CD4-positive, CD25-positive, alpha-beta regulatory T cell (primary cell): ENCODE data around the gene COG4. TPM values are rescaled to one million over a fixed set of nuclear protein-coding genes. Genes with fewer than 3 reads are reported as not detected.
A peak's percentile ranks its signal among the peaks of the same experiment; 100 is the strongest.

Experiments
- ATAC-seq, 2 donors: fragments of 150-1000 bp; cut with Tn5 transposase; one replicate each; pipeline ENCODE4 v1.10.0; 2021; ENCODE audit warnings: low read depth in 2 of 2, moderate number of reproducible peaks in 2 of 2, moderate library complexity in 1 of 2
- DNase-seq, 3 donors: peaks; one replicate each; pipeline versions ENCODE4 v3.0.0 to v3.0.0-alpha.2; 2012 to 2022; ENCODE audit warnings: mixed read lengths in 1 of 3
- H3K27ac ChIP-seq: one replicate; pipeline ENCODE4 v1.7.0; 2013; ENCODE audit warnings: mild to moderate bottlenecking, low read length; ENCODE audit not compliant: insufficient read depth, poor library complexity, severe bottlenecking
- H3K27me3 ChIP-seq: one replicate; pipeline ENCODE4 v1.7.0; 2013; ENCODE audit warnings: low read length; ENCODE audit not compliant: control insufficient read depth, insufficient read depth
- H3K36me3 ChIP-seq: one replicate; pipeline ENCODE4 v1.7.0; 2013; ENCODE audit warnings: mild to moderate bottlenecking, low read length, moderate library complexity; ENCODE audit not compliant: control insufficient read depth, insufficient read depth
- H3K4me1 ChIP-seq: 2 replicates; pipeline ENCODE4 v1.7.0; 2013; ENCODE audit warnings: mild to moderate bottlenecking, low read length; ENCODE audit not compliant: insufficient read depth, control insufficient read depth, poor library complexity, severe bottlenecking
- H3K4me3 ChIP-seq: one replicate; pipeline ENCODE4 v1.7.0; 2013; ENCODE audit warnings: low read depth, mild to moderate bottlenecking, low read length, moderate library complexity
- H3K9me3 ChIP-seq, 2 experiments: 1 replicate in 1 of 2; 2 replicates in 1 of 2; pipeline ENCODE4 v1.7.0; 2013; ENCODE audit warnings: low read length in 2 of 2, mild to moderate bottlenecking in 1 of 2, moderate library complexity in 1 of 2; ENCODE audit not compliant: control insufficient read depth in 2 of 2
- H3K27ac Mint-ChIP-seq, 3 donors: one replicate each; pipeline ENCODE4 v1.8.0; 2020 to 2022; ENCODE audit warnings: mild to moderate bottlenecking in 3 of 3, mixed read lengths in 3 of 3, moderate library complexity in 2 of 3
- H3K27me3 Mint-ChIP-seq: one replicate; pipeline ENCODE4 v1.8.0; 2022; ENCODE audit warnings: mild to moderate bottlenecking, mixed read lengths
- H3K36me3 Mint-ChIP-seq: one replicate; pipeline ENCODE4 v1.8.0; 2020; ENCODE audit warnings: mixed read lengths
- H3K4me1 Mint-ChIP-seq, 4 donors: one replicate each; pipeline ENCODE4 v1.8.0; 2020 to 2022; ENCODE audit warnings: mixed read lengths in 4 of 4, mild to moderate bottlenecking in 1 of 4
- H3K4me3 Mint-ChIP-seq, 4 donors: one replicate each; pipeline ENCODE4 v1.8.0; 2020 to 2022; ENCODE audit warnings: mild to moderate bottlenecking in 4 of 4, mixed read lengths in 4 of 4, moderate library complexity in 3 of 4
- H3K9me3 Mint-ChIP-seq, 7 donors: one replicate each; pipeline ENCODE4 v1.8.0; 2020 to 2022; ENCODE audit warnings: mixed read lengths in 7 of 7, mild to moderate bottlenecking in 3 of 7, moderate library complexity in 2 of 7
- polyA plus RNA-seq, 4 donors: library from polyadenylated mRNA; unstranded; fragments of 300-500 nt; fragmentation: Illumina TruSeq; gene quantifications; one replicate each; pipeline ENCODE4 v1.2.3, GENCODE V29; 2021
- total RNA-seq: library from RNA; stranded (reverse); gene quantifications from one replicate; pipeline ENCODE4 v1.2.3, GENCODE V29; 2022

COG4 gene
- total and polyA plus RNA-seq, 5 donors from 2014 or later: 37.5 to 73.2 (median 49.1) TPM

GRCh38 chr16:70470927-70471341 is 52.4 kb downstream of the COG4 start:
- Mint-ChIP-seq H3K9me3 (peaks cover 0 to 3% (median 0%) of the 10 kb centered on the region in 7 donors), H3K4me1 (peaks cover 0 to 6% (median 4%) of the 10 kb centered on the region in 4 donors), H3K27ac (no peak overlapping the region), H3K36me3 (peaks cover 11% of the 10 kb centered on the region), H3K27me3 (no peaks in the 10 kb centered on the region), H3K4me3 (no peak overlapping the region)
- no peak overlapping the region for H3K4me3 ChIP-seq
- H3K27me3 ChIP-seq: no peaks in the 10 kb centered on the region
- H3K9me3 ChIP-seq: no peaks in the 10 kb centered on the region
- ATAC-seq: no peak
- H3K27ac ChIP-seq: no peak overlapping the region
- peaks cover 12% of the 10 kb centered on the region for H3K36me3 ChIP-seq
- DNase-seq: no peak
- no peaks in the 10 kb centered on the region for H3K4me1 ChIP-seq

DNA sequence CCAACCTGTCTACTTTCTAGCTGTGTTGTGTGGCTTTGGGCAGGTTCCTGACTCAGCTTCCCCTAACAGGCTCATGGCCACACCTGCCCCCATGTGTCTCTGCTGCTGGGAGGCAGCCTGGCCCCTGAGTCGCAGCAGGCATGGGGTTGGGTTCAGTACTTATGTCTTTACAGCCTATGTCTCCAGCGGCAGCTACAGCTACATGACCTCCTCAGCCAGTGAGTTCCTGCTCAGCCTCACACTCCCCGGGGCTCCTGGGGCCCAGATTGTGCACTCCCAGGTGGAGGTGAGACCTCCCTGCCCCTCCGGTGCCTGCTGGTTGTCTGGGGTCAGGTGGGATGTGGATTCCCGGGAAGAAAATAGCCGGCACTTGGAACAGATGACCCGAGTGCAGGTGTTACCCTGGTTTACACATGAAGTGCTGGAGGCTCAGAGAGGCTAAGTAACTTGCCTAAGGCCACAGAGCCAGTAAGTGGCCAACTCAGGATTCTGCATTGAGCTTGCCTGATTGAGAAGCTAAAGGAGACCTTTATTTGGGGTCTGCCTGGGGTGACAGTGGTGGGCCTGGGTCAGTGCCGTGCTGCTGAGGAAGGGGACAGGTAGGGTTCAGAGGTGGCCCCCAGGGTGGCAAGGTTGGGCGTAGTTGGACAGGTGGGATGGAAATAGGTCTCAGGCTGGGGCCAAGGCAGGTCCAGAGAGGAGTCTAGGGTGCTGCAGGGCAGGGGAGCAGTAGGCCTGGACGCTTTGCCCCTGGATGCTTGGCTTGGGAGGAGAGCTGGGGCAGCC is 53.0 kb downstream of the COG4 start:
- no peak for DNase-seq
- no peaks in the 10 kb centered on the region for H3K9me3 ChIP-seq
- H3K27ac ChIP-seq: no peak overlapping the region
- peaks cover 14% of the 10 kb centered on the region for H3K36me3 ChIP-seq
- ATAC-seq: no peak
- no peak overlapping the region for H3K4me3 ChIP-seq
- H3K27me3 ChIP-seq: no peaks in the 10 kb centered on the region
- no peaks in the 10 kb centered on the region for H3K4me1 ChIP-seq
- H3K4me3 Mint-ChIP-seq: no peak overlapping the region
- H3K27me3 Mint-ChIP-seq: no peaks in the 10 kb centered on the region
- peaks cover 0 to 3% (median 0%) of the 10 kb centered on the region in 7 donors for H3K9me3 Mint-ChIP-seq
- no peak overlapping the region for H3K27ac Mint-ChIP-seq
- H3K4me1 Mint-ChIP-seq: peaks cover 0 to 6% (median 4%) of the 10 kb centered on the region in 4 donors
- H3K36me3 Mint-ChIP-seq: peaks cover 11% of the 10 kb centered on the region

DNA sequence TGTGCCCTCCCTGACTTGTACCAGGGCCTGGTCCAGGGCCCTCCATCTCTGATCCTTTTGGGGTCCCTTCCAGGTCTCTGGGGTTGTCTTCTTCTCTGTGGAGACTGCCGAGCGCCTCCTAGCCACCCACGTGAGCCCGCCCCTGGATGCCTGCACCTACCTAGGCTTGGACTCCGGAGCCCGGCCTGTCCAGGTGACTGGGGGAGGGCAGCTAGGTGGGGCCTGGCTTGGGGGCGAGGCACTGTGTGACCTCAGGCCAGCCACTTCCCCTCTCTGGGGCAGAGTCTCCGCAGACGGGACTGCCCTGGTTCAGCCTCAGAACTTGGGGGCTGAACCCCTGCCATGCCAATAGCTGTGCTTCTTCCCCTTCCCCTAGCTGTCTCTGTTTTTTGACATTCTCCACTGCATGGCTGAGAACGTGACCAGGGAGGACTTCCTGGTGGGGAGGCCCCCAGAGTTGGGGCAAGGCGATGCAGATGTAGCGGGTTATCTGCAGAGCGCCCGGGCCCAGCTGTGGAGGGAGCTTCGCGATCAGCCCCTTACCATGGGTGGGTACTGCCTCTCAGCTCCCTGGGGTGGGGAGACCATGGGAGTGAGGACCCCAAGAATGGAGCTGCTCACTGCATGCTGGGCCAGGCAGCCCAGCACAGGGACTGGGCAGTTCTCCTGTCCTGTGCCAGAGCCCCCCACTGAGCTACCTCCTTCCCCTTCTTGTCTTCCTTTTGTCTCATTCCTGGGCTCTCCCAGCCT is 54.4 kb downstream of the COG4 start:
- H3K27me3 Mint-ChIP-seq: no peaks in the 10 kb centered on the region
- no peaks in the 10 kb centered on the region for H3K27me3 ChIP-seq
- H3K4me3 ChIP-seq: no peak overlapping the region
- H3K27ac Mint-ChIP-seq: peak overlapping the region in 1 of 3 donors; percentile 59
- H3K36me3 ChIP-seq: peaks cover 19% of the 10 kb centered on the region
- ATAC-seq: no peak
- H3K9me3 ChIP-seq: no peaks in the 10 kb centered on the region
- peaks cover 0 to 6% (median 4%) of the 10 kb centered on the region in 4 donors for H3K4me1 Mint-ChIP-seq
- no peak for DNase-seq
- H3K36me3 Mint-ChIP-seq: peaks cover 15% of the 10 kb centered on the region
- no peaks in the 10 kb centered on the region for H3K4me1 ChIP-seq
- no peak overlapping the region for H3K27ac ChIP-seq
- H3K9me3 Mint-ChIP-seq: peaks cover 0 to 3% (median 0%) of the 10 kb centered on the region in 7 donors
- H3K4me3 Mint-ChIP-seq: no peak overlapping the region

DNA sequence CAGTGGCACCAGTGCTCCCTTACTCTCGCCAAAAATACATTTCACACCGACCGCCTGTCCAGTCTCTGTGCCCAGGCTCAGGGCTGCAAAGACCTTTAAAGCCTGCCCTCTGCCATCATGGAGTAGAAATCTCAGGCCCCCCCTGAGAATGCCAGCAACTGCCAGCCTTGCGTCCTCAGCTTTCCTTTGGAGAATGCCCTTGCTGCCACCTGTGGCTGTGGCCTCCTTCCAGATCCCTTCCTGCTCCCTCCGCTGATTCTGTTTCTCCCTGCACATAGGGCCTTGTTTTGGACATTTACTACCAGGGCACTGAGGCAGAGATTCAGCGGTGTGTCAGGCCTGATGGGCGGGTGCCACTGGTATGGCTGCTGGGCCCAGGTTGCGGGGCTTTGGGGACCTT is 55.7 kb downstream of the COG4 start:
- no peak overlapping the region for H3K27ac ChIP-seq
- H3K4me1 ChIP-seq: no peaks in the 10 kb centered on the region
- DNase-seq: no peak
- peaks cover 0 to 6% (median 3%) of the 10 kb centered on the region in 4 donors for H3K4me1 Mint-ChIP-seq
- no peak overlapping the region for H3K27ac Mint-ChIP-seq
- H3K27me3 Mint-ChIP-seq: no peaks in the 10 kb centered on the region
- ATAC-seq: no peak
- H3K27me3 ChIP-seq: no peaks in the 10 kb centered on the region
- peaks cover 12% of the 10 kb centered on the region for H3K36me3 Mint-ChIP-seq
- peaks cover 0 to 3% (median 0%) of the 10 kb centered on the region in 7 donors for H3K9me3 Mint-ChIP-seq
- H3K4me3 ChIP-seq: no peak overlapping the region
- H3K9me3 ChIP-seq: no peaks in the 10 kb centered on the region
- peaks cover 20% of the 10 kb centered on the region for H3K36me3 ChIP-seq
- no peak overlapping the region for H3K4me3 Mint-ChIP-seq

GRCh38 chr16:70467113-70467512 is 56.2 kb downstream of the COG4 start:
- Histone ChIP-seq H3K9me3 (no peaks in the 10 kb centered on the region), H3K36me3 (peaks cover 20% of the 10 kb centered on the region), H3K27me3 (no peaks in the 10 kb centered on the region), H3K27ac (no peak overlapping the region), H3K4me1 (no peaks in the 10 kb centered on the region), H3K4me3 (no peak overlapping the region)
- H3K36me3 Mint-ChIP-seq: peaks cover 12% of the 10 kb centered on the region
- peaks cover 0 to 6% (median 3%) of the 10 kb centered on the region in 4 donors for H3K4me1 Mint-ChIP-seq
- H3K27me3 Mint-ChIP-seq: no peaks in the 10 kb centered on the region
- DNase-seq: no peak
- ATAC-seq: no peak
- H3K4me3 Mint-ChIP-seq: no peak overlapping the region
- H3K9me3 Mint-ChIP-seq: peaks cover 0 to 3% (median 0%) of the 10 kb centered on the region in 7 donors
- no peak overlapping the region for H3K27ac Mint-ChIP-seq

- Histone ChIP-seq H3K4me1 (no peaks in the 10 kb centered on the region), H3K27ac (no peak overlapping the region), H3K9me3 (no peaks in the 10 kb centered on the region), H3K36me3 (peaks cover 20% of the 10 kb centered on the region), H3K4me3 (no peak overlapping the region), H3K27me3 (no peaks in the 10 kb centered on the region)
- peaks cover 12% of the 10 kb centered on the region for H3K36me3 Mint-ChIP-seq
- H3K4me3 Mint-ChIP-seq: no peak overlapping the region
- no peaks in the 10 kb centered on the region for H3K27me3 Mint-ChIP-seq
- ATAC-seq (no peak), DNase-seq (no peak)
- peaks cover 0 to 6% (median 3%) of the 10 kb centered on the region in 4 donors for H3K4me1 Mint-ChIP-seq
- H3K9me3 Mint-ChIP-seq: peaks cover 0 to 3% (median 0%) of the 10 kb centered on the region in 7 donors
- no peak overlapping the region for H3K27ac Mint-ChIP-seq
Measured at GRCh38 chr16:70466805-70467076, 56.6 kb downstream of the COG4 start.

- ATAC-seq (no peak), DNase-seq (no peak)
- H3K4me3 Mint-ChIP-seq: no peak overlapping the region
- Histone ChIP-seq H3K27ac (no peak overlapping the region), H3K27me3 (no peaks in the 10 kb centered on the region), H3K4me3 (no peak overlapping the region), H3K36me3 (peaks cover 20% of the 10 kb centered on the region), H3K4me1 (no peaks in the 10 kb centered on the region), H3K9me3 (no peaks in the 10 kb centered on the region)
- H3K27ac Mint-ChIP-seq: no peak overlapping the region
- no peaks in the 10 kb centered on the region for H3K27me3 Mint-ChIP-seq
- H3K9me3 Mint-ChIP-seq: peaks cover 0 to 3% (median 0%) of the 10 kb centered on the region in 7 donors
- H3K36me3 Mint-ChIP-seq: peaks cover 12% of the 10 kb centered on the region
- peaks cover 0 to 6% (median 3%) of the 10 kb centered on the region in 4 donors for H3K4me1 Mint-ChIP-seq
Measured at GRCh38 chr16:70465999-70466804, 57.2 kb downstream of the COG4 start.
